OCI-LY3 (cell line): ENCODE data around the gene DRGX.

Experiments used
- H2AFZ ChIP-seq: fragments of 200-600, 300-600 bp; shearing (Covaris generic); 2 replicates; pipeline ENCODE4 v1.6.0; 2014; ENCODE audit warnings: antibody characterized with exemption, low read depth, low read length
- H3K27ac ChIP-seq: fragments of 200-600, 300-600 bp; sonication (generic); 2 replicates; pipeline ENCODE4 v1.5.1; 2014; ENCODE audit warnings: mild to moderate bottlenecking, low read length, moderate library complexity, mixed read lengths
- H3K27me3 ChIP-seq: fragments of 200-600, 300-600 bp; sonication (generic); 2 replicates; pipeline ENCODE4 v1.6.1; 2014; ENCODE audit warnings: low read depth, low read length, mixed read lengths
- H3K36me3 ChIP-seq: fragments of 200-600, 300-600 bp; sonication (generic); replicated peaks from 2 replicates; pipeline ENCODE3; 2014; ENCODE audit warnings: low read depth, low read length, mixed read lengths
- H3K4me1 ChIP-seq: fragments of 300-600, 200-600 bp; sonication (generic); 2 replicates; pipeline ENCODE4 v1.6.1; 2014; ENCODE audit warnings: low read length, mixed read lengths
- H3K4me2 ChIP-seq: fragments of 200-600, 300-600 bp; sonication (generic); 2 replicates; pipeline ENCODE4 v1.6.1; 2014; ENCODE audit warnings: low read length, mixed read lengths
- H3K4me3 ChIP-seq: fragments of 300-600, 200-600 bp; sonication (generic); 2 replicates; pipeline ENCODE4 v1.5.1; 2014; ENCODE audit warnings: antibody characterized with exemption, mild to moderate bottlenecking, low read length, moderate library complexity
- H3K79me2 ChIP-seq: fragments of 300-600, 200-600 bp; shearing (Covaris generic); 2 replicates; pipeline ENCODE4 v1.6.1; 2014; ENCODE audit warnings: mild to moderate bottlenecking, low read length, mixed read lengths
- H3K9ac ChIP-seq: fragments of 300-600, 200-600 bp; shearing (Covaris generic); 2 replicates; pipeline ENCODE4 v1.6.0; 2014; ENCODE audit warnings: mild to moderate bottlenecking, low read length, moderate library complexity
- H3K9me3 ChIP-seq: fragments of 200-600, 300-600 bp; shearing (Covaris generic); 2 replicates; pipeline ENCODE4 v1.6.1; 2014; ENCODE audit warnings: low read length, mixed read lengths; ENCODE audit not compliant: insufficient read depth
- H4K20me1 ChIP-seq: fragments of 200-600, 300-600 bp; sonication (generic); 2 replicates; pipeline ENCODE4 v1.6.1; 2016; ENCODE audit warnings: low read length, mixed read lengths; ENCODE audit not compliant: insufficient read depth
- EZH2phosphoT487 ChIP-seq: fragments of 200-600 bp; shearing (Covaris generic); IDR thresholded peaks from 2 replicates; pipeline ENCODE4 v1.6.1; 2018; ENCODE audit warnings: antibody characterized with exemption, mixed run types, low read depth
- TF ChIP-seq, protein P1 (sequence below): fragments of 200-600, 300-600 bp; sonication (generic); IDR thresholded peaks from 2 replicates; pipeline ENCODE4 v1.5.1; 2014; ENCODE audit warnings: antibody characterized with exemption, low read length, low read depth

DRGX gene

DNA sequence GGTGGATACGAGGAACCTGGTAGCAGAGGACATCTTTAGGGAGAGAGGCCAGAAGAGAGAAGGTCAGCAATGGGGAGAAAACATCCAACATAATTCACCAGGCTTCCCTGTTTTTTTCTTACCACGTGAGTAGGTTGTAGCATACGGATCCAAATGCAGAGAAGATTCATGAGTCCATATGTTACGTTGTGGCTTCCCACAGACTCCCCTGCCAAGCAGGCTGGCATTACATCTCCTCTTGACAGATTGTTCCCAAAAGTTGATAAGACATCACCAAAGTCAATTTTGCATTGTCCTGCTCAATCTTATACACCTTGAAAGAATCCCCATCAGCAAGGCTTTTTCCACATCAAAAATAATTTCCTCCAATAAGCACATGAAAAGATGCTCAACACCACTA lies 39.7 kb downstream of the DRGX start:
- H3K4me2 ChIP-seq: no peak overlapping the region
- H3K4me1 ChIP-seq: no peaks in the 10 kb centered on the region
- no peaks in the 10 kb centered on the region for H3K79me2 ChIP-seq
- TF ChIP-seq, protein P1, sequence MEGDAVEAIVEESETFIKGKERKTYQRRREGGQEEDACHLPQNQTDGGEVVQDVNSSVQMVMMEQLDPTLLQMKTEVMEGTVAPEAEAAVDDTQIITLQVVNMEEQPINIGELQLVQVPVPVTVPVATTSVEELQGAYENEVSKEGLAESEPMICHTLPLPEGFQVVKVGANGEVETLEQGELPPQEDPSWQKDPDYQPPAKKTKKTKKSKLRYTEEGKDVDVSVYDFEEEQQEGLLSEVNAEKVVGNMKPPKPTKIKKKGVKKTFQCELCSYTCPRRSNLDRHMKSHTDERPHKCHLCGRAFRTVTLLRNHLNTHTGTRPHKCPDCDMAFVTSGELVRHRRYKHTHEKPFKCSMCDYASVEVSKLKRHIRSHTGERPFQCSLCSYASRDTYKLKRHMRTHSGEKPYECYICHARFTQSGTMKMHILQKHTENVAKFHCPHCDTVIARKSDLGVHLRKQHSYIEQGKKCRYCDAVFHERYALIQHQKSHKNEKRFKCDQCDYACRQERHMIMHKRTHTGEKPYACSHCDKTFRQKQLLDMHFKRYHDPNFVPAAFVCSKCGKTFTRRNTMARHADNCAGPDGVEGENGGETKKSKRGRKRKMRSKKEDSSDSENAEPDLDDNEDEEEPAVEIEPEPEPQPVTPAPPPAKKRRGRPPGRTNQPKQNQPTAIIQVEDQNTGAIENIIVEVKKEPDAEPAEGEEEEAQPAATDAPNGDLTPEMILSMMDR: no peak
- TF ChIP-seq EZH2phosphoT487: no peak
- H3K36me3 ChIP-seq: no peaks in the 10 kb centered on the region
- H4K20me1 ChIP-seq: no peaks in the 10 kb centered on the region
- H2AFZ ChIP-seq: no peak overlapping the region
- H3K27ac ChIP-seq: no peak overlapping the region
- H3K4me3 ChIP-seq: no peak overlapping the region
- H3K9me3 ChIP-seq: no peaks in the 10 kb centered on the region
- peaks cover 26% of the 10 kb centered on the region for H3K27me3 ChIP-seq
- no peak overlapping the region for H3K9ac ChIP-seq

DNA sequence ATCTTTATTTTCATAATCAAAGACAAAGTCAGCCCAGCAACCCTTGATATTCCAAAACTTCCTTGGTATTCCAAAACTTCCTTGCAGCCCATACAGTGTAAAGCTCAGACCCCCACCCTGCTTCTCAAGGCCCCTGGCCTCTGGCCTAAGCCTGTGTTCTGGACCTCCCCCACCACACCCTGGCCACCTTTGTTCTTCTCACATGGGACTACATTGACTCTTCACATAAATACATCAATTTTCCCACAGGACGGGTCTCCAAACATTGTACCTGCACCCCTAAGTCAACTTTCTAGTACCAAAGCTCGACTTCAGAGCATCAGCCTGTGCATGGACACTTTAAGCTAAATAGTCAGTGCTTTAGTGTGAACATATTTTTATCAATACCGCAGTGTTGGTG lies 40.7 kb downstream of the DRGX start:
- H3K4me1 ChIP-seq: no peaks in the 10 kb centered on the region
- TF ChIP-seq EZH2phosphoT487: no peak
- TF ChIP-seq, protein P1: no peak
- H3K36me3 ChIP-seq: no peaks in the 10 kb centered on the region

DNA sequence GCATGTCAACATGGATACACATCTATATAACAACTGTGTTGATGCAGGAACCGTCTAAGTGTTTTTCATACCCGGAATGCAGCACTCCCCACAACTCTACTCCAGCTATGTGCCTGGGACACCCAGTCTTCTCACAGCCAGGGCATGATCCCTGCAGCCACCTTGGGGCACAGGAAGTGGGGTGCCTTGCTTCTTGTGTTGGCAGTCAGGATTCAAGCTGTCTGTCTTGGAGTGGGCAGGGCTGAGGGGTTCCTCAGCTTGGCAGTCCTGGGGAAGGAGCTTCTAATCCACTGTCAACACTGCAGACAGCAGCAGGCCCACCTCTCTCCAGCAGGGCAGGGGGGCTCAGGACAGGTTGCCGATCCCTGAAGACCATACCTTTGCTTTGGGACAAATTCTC lies 41.3 kb downstream of the DRGX start:
- Histone ChIP-seq H3K4me3 (no peak overlapping the region), H3K4me1 (no peaks in the 10 kb centered on the region), H3K27ac (no peak overlapping the region), H3K9me3 (no peaks in the 10 kb centered on the region), H3K27me3 (peaks cover 13% of the 10 kb centered on the region), H2AFZ (no peak overlapping the region), H3K9ac (no peak overlapping the region), H4K20me1 (no peaks in the 10 kb centered on the region), H3K79me2 (no peaks in the 10 kb centered on the region), H3K36me3 (no peaks in the 10 kb centered on the region), H3K4me2 (no peak overlapping the region)
- TF ChIP-seq, protein P1: no peak
- no peak for TF ChIP-seq EZH2phosphoT487

More for the DNA sequence above, 40.7 kb downstream of the DRGX start:
- Histone ChIP-seq H4K20me1 (no peaks in the 10 kb centered on the region), H3K4me2 (no peak overlapping the region), H3K9ac (no peak overlapping the region), H3K79me2 (no peaks in the 10 kb centered on the region), H3K4me3 (no peak overlapping the region), H2AFZ (no peak overlapping the region), H3K27ac (no peak overlapping the region), H3K9me3 (no peaks in the 10 kb centered on the region), H3K27me3 (peaks cover 18% of the 10 kb centered on the region)

DNA sequence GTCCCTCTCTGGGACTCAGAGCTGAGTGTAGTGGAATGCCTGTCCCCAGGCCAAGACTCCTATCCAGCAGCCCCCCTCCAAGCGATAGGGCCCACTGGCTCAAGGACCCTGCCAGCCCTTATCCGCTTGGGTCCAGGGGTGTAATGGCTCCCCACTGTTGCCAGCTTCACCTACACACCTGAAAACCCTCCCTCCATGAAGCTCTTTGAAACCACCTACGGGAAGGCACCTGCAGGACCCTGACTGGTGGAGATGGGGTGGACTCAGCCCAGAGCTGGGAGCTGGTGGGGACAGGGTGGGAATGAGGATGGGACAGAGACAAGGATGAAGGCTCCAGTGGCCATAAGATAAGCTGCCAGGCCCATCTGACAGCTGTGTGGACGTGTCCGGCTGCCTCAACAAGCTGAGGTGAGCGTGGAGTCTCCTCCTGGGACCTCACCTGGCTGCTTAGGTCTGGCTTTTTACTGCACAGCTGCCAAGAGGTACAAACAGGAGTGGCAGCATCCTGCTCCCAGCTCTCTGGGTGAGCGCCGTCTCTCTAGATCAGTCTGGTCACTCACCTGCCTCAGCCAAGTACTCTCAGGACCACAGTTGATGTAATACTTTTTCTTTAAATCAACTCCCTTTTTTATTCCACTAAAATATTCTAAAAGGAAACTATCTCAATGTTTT lies 41.9 kb downstream of the DRGX start:
- no peaks in the 10 kb centered on the region for H3K4me1 ChIP-seq
- no peak overlapping the region for H3K4me2 ChIP-seq
- no peaks in the 10 kb centered on the region for H4K20me1 ChIP-seq
- H2AFZ ChIP-seq: no peak overlapping the region
- H3K36me3 ChIP-seq: no peaks in the 10 kb centered on the region
- no peaks in the 10 kb centered on the region for H3K9me3 ChIP-seq
- no peaks in the 10 kb centered on the region for H3K79me2 ChIP-seq
- no peak overlapping the region for H3K4me3 ChIP-seq
- H3K27me3 ChIP-seq: peaks cover 7% of the 10 kb centered on the region
- H3K27ac ChIP-seq: no peak overlapping the region
- TF ChIP-seq, protein P1: no peak
- no peak for TF ChIP-seq EZH2phosphoT487
- no peak overlapping the region for H3K9ac ChIP-seq
